Medulla oblongata (tissue), 1 donor: ENCODE data around the gene GALNT9.

Source experiments
- DNase-seq: peaks from one replicate; pipeline ENCODE4 v3.0.0-alpha.2; 2015; ENCODE audit errors: extremely low spot score

Gene GALNT9

DNA sequence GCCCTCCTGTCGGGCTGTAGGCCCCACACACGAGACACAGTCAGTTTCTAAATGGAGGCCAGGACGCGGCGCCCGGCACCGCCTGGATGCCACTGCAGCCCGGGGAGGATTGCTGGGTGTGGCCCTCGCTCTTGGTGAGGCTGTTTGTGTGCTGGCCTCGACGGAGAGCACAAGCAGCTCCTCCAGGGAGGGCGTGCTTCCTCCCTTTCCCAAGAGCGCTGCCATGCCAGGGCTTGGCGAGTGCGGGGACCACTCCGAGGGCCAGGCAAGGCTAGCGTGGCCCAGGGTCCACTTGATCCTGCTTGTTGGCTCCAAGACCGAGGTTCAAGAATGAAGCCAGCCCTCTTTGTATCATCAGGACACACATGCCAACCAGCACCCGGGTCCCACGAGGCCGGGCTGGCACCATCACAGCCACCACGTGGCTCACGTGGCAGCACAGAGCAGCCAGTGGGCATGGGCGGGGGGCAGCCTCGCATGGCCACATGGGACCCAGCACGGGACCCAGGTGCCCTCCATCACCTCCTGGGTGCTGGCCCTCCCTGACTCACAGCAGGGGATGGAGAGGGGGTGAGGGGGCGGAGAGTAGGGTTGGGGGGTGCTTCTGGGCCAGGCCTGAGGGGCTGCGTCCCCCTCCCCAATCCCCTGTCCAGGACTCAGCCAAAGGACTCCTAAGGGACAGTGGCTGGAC lies 113.9 kb downstream of the GALNT9 start:
- DNase-seq: no peak

DNA sequence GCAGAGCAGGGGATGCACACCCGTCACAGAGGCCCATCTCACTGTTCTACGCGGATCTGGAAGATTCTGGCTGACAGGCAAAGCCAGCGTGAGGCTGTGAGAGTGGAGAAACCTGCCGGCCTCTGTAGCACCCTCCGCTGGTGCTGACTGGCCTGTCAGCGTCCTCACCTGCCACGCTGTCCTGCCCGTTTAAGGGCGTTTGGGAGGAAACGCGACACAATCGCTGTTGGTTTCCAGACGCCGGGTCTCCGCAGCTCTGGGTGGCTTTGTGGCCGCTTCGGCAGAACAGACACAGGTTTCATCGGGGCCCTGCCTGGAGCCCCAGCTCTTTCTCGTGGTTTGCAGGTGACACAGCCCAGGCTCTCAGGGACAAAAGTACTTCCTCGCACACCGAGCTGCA lies 114.5 kb downstream of the GALNT9 start:
- no peak for DNase-seq

DNA sequence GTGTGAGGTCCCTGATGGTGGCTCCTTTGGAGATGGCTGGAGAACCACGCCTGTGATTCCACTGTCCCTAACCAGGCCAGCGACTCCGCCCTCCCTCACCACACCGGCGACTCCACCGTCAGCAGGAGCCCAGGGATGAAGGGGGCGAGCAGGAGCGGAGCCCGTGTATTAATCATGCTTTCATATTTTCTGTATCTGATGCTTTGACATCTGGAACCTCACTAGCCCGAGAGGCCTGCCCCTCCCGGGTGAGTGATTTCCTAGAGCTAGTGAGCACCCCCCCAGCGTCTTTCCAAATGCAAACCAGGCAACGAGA lies 115.3 kb downstream of the GALNT9 start:
- DNase-seq: no peak

DNA sequence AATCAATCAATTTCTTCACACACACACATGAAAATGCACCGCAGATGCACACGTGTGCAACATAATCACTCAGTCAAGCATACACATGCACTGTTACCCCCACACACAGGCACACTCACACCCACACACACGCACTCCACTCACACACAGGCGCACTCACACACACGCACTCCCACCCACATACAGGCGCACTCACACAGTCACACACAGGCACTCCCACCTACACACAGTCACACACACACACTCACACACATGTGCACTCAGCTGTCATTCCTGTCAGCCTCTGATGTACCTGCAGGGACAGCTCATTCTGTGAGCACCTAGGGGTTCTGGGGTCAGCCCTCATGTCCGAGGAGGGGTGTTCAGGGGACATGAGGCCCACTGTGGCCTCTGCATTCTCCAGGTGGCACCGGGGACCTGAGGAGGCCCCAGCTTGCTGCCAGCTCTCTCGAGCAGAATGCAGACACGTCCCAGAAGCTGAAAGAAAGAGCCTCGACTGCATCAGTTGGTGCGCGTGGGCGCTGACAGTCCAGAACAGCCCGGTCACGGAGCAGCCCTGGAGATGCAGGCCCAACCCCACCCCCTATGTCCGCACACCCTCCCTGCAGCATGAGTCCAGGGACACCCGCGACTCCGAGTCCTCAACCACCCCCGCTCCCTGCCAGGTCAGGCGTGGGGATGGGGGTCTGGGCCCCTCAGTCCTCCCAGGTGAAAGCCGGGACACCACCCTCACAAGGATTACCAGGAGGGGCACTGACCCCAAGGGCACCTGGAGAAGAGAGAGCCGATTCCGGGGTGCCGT lies 115.8 kb downstream of the GALNT9 start:
- no peak for DNase-seq

DNA sequence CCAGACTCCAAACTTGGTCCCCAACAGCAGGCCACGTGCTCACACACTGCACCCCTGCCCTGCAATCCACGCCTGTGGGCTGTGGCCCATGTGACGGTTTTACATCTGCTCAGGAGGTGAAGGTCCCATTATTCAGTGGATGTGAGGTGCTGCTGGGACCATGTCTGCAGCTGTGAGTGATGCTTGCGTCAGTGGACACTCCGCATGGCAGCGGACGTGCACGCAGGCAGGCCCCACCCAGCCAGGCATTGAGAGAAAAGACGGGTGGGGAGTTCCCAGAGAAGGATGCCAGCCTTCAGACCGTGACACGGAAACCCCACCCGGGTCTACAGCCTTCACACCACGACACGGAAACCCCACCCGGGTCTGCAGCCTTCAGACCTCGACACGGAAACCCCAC lies 117.6 kb downstream of the GALNT9 start:
- DNase-seq: no peak

DNA sequence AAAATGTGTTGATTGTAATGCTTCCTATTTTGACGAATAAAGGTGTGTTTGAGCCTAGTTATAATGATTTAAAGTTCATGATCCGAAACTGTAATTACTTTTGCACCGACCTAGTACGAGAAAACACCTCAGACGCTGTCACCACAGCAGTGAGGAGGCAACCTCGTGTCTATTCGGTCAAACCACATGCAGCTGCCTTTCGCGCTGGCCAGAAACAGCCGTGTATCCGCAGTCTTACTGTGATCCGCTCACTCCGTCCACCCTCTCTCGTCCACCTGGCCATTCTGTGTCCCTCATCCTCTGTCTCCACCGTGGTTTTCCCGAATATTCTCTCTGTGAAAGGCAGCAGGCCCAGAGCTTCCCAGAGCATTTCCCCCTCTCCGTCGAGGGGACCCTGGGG lies 118.1 kb downstream of the GALNT9 start:
- DNase-seq: no peak

DNA sequence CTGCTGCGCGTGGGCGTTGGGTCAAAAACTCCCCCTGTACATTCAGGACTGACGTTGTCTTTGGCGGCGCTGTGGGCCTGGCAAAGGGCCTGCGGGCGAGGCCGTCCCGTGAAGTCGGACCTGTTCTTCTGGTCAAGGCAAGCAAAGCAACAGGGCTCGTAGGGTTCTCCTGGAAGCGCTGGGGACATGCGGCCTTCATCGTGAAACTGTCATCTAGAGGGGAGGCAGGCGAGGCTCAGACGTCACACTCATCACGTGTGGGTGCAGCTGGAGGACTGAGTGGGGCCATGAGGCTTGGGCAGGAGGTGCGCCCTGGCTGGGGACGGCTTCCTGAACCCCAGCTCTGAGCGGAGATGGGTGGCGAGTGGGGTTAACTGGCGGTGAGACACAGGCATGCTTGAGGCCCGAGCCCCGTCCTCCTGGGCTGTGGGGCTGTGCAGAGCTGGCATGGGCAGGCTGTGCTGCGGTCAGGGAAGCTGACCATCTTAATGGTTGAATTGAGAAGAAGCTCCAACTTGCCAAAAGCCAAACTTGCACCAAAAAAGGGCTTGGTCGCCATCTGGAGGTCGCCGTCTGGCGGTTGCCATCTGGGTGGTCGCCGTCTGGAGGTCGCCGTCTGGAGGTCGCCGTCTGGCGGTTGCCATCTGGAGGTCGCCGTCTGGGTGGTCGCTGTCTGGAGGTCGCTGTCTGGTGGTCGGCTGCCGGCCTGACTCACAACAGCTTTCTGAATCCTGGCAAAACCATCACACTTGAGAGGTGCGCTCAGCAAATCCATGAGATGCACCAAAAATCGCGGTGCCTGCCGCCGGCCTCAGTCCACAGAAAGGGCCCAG lies 119.0 kb downstream of the GALNT9 start:
- no peak for DNase-seq

DNA sequence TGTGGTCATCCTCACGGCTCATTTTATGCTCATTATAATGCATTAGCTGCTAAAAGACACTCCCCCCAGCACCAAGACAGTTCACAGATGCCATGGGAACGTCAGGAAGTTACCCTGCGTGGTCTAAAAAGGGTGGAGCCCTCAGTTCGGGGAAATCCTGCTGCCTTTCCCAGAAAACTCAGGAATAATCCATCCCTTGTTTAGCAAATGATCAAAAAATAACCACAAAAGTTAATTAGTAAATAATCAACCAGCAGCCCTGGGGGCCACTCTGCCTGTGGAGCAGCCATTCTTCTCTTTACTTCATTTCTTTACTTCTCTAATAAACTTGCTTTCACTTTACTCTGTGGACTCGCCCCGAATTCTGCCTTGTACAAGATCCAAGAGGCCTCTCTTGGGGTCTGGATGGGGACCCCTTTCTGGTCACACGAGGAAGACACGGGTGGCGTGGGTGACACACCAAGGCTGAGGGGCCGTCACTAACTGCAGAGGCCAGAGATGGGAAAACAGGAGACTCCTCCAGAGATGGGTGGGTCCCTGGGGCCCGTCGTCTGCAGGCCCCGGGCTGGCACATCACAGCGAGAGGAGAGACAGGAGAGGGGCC lies 119.7 kb downstream of the GALNT9 start:
- DNase-seq: no peak

DNA sequence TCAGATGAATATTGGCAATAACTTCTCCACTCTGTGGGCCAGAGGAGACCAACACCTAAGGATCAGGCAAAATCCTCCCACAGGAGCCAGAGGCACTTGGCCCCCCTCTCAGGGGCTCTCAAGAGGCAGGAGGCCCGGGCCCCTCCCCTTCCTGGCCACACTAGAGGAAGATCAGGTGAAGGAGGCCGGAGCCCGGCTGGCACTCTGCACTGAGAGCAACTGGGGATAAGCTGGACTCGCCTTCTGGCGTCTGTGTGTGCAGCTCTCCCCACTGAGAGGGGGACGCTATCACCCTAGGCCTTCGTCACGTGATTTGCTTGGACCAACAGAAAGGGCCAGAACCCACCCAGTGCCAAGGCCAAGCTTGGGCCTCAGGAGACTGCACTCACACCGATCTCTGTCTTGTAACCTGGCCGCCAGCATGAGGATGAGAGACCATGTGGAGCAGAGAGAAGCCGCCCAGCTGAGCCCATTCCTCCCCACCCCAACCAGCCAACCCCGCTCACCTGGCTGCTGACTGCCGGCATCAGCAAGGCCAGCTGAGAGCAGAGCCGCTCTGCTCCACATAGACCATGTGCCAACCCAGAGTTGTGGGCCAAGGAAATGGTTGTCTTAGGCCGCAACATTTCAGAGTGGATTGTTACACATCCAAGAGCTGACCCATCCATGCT lies 121.1 kb downstream of the GALNT9 start:
- DNase-seq: no peak

DNA sequence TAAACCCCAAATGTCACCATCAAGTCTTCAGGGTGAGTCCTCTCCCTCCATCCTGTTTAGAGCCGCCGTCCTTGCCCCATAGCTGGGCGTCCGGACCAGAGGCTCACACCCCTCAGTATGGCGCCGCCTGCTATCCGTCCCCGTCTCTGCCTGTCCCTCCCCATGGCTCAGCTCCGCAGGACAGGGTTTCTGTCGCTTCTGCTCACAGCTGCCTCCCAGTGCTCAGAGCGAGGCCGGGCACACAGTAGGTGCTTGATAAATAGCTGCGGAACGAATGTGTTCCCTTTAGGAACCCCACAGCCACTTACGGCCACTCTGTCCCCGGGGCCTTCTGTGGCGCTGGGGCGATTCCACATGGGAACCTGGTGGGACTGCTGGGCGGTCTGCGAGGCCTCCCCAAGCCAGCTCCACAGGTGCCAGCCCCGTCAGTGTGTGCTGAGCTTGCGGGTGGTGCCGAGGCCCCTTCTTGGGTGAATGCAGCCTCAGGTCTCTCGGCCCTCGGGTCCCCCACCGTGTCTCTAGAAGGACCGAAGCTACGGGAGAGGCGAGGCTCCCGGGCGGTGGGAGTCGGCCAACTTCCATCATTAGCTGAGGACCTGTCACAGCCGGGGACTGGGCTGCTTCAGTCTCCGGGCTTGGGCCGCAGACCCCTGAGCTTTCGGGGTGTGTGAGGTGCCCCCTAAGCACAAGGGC lies 122.2 kb downstream of the GALNT9 start:
- no peak for DNase-seq

DNA sequence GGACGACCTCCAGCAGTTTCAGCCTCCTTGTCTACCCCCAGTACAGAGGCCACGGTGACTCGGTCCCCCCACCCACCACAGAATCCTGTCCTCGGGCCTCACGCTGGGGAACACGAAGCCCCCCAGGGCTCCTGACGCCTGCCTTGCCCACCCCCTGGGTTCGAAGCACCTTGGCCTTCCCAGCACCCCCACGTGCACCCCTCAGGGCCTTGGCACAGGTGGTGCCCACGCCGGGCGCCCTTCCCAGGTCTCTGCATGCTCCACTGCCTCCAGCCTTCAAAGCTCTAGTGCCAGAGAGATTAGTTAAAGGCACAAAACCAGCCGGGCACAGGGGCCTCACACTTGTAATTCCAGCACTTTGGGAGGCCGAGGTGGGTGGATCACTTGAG lies 123.3 kb downstream of the GALNT9 start:
- peak; percentile 21 for DNase-seq

DNA sequence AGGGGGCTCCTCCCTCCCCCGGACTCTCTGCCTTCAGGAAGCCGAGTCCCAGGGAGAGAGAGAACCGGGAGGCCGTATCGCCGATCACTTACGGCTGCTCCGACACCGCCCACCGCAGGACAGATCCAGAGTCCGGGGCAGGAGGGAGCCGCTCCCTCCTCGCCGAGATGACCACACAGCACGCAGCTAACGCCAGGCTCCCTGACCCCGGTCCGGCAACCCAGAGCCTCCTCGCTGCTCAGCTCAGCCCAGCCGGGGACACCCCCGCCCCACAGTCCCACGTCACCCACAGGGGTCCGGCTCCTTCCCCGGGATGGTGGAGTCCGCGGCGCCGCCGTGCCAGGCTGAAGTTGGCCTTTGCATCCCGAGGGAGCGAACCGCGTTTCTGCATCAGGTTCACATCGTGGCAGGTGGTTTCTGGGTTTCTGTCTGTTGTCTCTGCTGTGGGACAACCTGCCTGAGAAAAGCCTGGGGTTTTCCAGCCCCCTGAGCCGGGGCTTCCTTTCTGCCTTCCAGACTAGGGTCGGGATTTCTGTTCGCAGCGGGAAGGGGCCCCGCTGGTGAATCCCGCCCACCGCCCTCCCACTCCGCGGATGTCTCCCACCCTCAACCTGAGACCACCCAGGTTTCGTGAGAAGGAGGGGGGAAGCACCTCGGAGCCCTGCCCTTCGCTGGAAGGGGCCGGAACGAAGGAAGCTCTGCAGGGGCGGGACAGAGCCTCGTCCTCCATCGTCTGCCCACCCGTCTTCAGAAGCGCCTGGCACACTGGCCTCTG lies 123.9 kb downstream of the GALNT9 start:
- DNase-seq: no peak

DNA sequence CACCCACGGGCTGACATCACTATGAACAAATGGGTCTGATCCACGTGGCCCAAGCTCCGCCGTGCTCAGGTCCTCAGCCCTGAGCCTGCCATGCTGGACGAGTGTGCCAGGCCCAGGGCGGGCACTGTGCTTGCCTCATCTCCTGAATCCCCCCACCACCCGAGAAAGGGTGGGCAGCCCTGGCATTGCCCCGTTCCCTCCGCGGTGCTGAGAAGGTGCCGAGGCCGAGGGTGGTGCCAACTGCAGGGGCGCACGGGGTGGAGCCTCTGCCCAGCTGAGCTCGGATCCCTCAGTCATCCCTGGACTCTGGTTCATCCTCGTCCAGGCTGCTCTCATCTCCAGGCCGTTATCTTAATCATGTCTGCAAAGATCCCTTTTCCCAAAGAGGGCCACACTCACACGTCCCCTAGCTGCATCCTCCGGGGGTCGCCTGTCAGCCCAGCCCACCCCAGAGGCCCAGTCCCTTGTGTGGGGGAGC lies 124.6 kb downstream of the GALNT9 start:
- no peak for DNase-seq

DNA sequence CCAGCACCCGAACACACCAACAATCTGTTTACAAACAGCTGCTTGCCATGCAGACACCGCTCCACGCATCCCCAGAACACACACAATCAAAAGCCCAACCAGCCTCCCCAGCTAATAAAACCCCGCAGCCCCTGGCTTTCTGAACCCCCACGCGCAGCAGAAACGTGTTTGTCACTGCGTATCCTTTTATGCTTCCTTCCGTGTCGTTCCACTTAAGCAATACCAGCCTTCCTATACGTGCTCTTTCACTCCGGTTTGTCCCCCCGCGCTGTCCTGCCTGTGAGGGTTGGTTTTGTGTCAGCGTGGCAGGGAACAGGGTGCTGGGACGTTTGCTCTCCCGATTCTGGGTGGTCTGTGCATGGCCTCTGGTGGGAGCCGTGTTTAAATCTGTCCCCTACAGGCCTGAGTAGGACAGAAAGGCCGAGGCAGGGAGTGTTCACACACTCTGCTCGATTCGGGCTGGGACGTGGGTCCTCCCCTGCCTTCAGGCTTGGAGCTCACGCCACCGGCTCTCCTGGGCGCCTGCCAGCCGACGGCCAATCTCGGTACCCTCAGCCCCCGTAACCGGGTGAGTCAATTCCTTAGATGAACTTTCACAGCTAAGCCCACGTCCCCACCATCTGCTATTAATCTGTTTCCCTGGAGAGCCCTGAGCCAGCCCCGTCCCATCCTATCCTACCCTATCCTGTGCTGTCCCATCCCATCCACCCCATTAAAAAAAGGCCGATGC lies 125.2 kb downstream of the GALNT9 start:
- DNase-seq: no peak

DNA sequence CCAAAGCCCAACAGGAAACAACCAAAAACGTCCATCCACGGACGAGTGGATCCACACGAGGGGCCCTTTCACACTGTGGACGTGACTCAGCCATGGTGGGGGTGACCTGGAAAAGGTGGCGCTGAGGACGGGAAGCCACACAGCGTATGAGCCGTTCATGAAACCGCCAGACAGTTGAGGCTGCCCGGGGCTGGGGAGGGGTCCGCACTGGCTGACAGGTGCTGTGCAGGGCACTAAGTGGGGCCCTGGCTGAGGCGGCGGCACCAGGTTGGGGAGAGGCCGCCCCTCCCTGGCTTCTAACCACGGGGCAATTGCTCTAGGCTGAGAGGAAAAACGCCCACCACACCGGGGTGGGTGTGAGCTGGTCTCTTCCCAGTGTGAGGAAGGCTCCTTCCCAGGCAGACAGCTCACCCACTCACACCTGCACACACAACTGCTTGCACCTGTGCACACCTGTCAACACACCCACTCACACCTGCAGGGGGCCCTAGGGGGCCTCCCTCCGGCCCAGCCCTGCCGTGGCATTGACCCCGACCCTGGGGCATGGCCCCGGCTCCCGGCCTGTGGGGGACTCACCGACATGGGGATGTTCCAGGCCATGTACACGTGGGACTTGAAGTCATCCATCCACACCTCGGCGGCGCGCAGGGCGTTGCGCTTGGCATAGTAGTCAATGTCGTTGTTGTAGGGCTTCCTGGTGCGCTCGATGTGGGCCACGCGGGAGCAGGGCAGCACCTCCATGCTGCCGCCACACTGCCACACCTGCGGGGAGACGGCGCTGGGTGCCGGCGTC lies 126.3 kb downstream of the GALNT9 start:
- no peak for DNase-seq

DNA sequence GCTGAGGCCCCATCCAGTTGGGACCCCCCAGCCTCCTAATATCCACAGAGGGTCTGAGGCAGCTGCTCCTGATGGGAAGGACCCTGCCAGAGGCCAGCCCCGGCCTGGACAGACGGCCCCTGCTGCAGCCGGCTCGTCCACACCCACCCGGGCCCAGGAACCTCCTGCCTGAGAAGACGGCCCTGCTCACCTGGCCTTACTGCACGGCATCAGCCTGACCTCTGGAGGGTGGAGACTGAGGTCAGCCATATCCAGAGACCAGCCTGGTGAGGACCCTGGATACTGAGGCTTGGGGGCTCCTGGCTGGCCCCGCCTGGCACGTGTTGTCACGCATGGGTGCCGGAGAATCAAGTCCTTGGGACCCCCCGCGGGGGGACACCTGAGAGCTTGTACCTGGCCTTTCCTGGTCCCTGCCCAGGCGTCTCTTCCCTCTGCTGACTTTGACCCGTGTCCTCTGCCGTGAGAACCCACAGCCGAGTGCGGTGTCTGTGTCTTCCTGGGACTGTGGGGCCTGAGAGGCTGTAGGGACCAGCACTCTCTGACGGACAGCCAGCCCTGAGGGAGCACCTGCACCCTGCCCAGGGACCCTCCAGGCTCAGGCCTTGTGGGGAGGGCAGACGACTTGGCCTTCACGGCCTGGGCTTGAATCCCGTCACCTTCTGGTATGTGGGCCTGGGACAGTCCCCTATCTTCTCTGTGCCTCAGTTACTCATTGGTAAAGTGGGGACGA lies 127.8 kb downstream of the GALNT9 start:
- no peak for DNase-seq

DNA sequence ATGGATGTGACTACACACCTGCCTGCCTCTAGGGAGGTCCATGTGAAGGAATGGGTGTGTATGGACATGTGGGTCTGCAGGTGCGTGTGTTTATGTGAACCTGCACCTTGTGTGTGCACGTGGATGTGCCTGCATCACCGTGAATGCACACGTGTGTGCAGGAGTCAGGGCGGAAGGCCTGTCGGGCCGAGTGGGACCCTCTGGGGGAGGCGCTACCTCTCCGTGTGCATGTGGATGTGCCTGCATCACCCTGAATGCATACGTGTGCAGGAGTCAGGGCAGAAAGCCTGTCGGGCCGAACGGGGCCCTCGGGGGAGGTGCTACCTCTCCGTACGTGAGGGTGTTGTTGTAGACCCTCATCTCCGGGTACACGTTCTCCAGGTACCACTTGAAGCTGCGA lies 128.6 kb downstream of the GALNT9 start:
- no peak for DNase-seq
